ENCODE results near the gene BSDC1.

Gene BSDC1

GRCh38 chr1:32352831-32353383 is 41.3 kb downstream of the BSDC1 start:
- Mint-ChIP-seq H3K27me3 (ENCODE audit: low read depth, poor library complexity) (peaks cover 4% of the 10 kb centered on the region), H3K4me3 (peak overlapping the region; percentile 77), H3K9me3 (peaks cover 16% of the 10 kb centered on the region), H3K4me1 (peaks cover 43% of the 10 kb centered on the region), H3K27ac (no peak overlapping the region), H3K36me3 (ENCODE audit: low read depth) (no peaks in the 10 kb centered on the region)
- no peak for DNase-seq
- no peak for TF ChIP-seq CTCF (IDR thresholded peaks at IDR 0.05)

DNA sequence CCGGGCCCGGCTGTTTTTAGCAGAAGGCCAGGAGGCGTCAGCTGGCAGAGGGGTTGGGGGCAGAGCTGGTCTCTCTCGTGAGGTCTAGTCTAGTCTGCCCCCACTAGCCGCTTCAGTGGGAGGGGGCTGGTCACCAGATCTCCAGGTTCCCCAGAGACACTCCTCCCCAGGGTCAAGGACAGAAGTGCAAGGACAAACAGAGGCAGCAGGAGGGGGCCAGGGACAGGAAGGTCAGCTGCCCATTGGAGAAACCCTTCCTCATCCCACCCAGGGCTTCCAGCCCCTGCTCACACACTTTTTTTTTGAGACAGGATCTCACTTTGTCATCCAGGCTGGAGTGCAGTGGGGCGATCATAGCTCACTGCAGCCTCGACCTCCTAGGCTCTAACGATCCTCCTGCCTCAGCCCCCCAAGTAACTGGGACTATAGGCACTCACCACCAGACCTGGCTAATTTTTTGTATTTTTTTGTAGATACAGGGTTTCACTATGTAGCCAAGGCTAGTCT is 41.9 kb downstream of the BSDC1 start:
- Mint-ChIP-seq H3K27me3 (ENCODE audit: low read depth, poor library complexity) (peaks cover 4% of the 10 kb centered on the region), H3K27ac (peak overlapping the region; percentile 86), H3K36me3 (ENCODE audit: low read depth) (no peaks in the 10 kb centered on the region), H3K9me3 (peaks cover 16% of the 10 kb centered on the region), H3K4me1 (peaks cover 44% of the 10 kb centered on the region), H3K4me3 (peak overlapping the region; percentile 77)
- DNase-seq, result no peak
- no peak for TF ChIP-seq CTCF (IDR thresholded peaks at IDR 0.05)

GRCh38 chr1:32351399-32352238 is 42.6 kb downstream of the BSDC1 start:
- no peak for TF ChIP-seq CTCF (IDR thresholded peaks at IDR 0.05)
- peak; percentile 95 for DNase-seq
- no peak overlapping the region for H3K27ac Mint-ChIP-seq
- peaks cover 51% of the 10 kb centered on the region for H3K4me1 Mint-ChIP-seq
- H3K36me3 Mint-ChIP-seq (ENCODE audit: low read depth), result no peaks in the 10 kb centered on the region
- H3K27me3 Mint-ChIP-seq (ENCODE audit: low read depth, poor library complexity), result peaks cover 4% of the 10 kb centered on the region
- peak overlapping the region; percentile 85 for H3K4me3 Mint-ChIP-seq
- peaks cover 16% of the 10 kb centered on the region for H3K9me3 Mint-ChIP-seq

- peaks cover 58% of the 10 kb centered on the region for H3K4me1 Mint-ChIP-seq
- TF ChIP-seq CTCF (IDR thresholded peaks at IDR 0.05), result peak; percentile 46
- H3K36me3 Mint-ChIP-seq (ENCODE audit: low read depth), result no peaks in the 10 kb centered on the region
These were observed 43.3 kb downstream of the BSDC1 start for GRCh38 chr1:32350785-32351398.

GRCh38 chr1:32349211-32349708 is 45.0 kb downstream of the BSDC1 start:
- Mint-ChIP-seq H3K4me3 (no peak overlapping the region), H3K27ac (peak overlapping the region; percentile 68), H3K27me3 (ENCODE audit: low read depth, poor library complexity) (peaks cover 14% of the 10 kb centered on the region), H3K36me3 (ENCODE audit: low read depth) (no peaks in the 10 kb centered on the region), H3K9me3 (peaks cover 16% of the 10 kb centered on the region), H3K4me1 (peaks cover 57% of the 10 kb centered on the region)
- no peak for DNase-seq
- no peak for TF ChIP-seq CTCF (IDR thresholded peaks at IDR 0.05)

More at GRCh38 chr1:32350785-32351398, 43.3 kb downstream of the BSDC1 start:
- no peak overlapping the region for H3K27ac Mint-ChIP-seq
- peaks cover 8% of the 10 kb centered on the region for H3K27me3 Mint-ChIP-seq (ENCODE audit: low read depth, poor library complexity)
- H3K9me3 Mint-ChIP-seq, result peaks cover 16% of the 10 kb centered on the region
- DNase-seq, result peak; percentile 84
- H3K4me3 Mint-ChIP-seq, result peak overlapping the region; percentile 85

All from nephron progenitor cell (in vitro differentiated cells).